Stimulated activated naive CD4-positive, alpha-beta T cell (primary cell): ENCODE results near the gene SLC43A3.
"Not testable (repeated sequence)": the region's sequence is repeated elsewhere in the genome, so short reads cannot be mapped to it uniquely, and the experiment has no call there.

ENCODE experiments used
- DNase-seq, 6 experiments: peaks; one replicate each; lab custom pipeline; 2025; lab: John Stamatoyannopoulos, UW

The SLC43A3 gene

GRCh38 chr11:57405271-57405860 is 21.6 kb downstream of the SLC43A3 start:
- DNase-seq, result no peak

DNA sequence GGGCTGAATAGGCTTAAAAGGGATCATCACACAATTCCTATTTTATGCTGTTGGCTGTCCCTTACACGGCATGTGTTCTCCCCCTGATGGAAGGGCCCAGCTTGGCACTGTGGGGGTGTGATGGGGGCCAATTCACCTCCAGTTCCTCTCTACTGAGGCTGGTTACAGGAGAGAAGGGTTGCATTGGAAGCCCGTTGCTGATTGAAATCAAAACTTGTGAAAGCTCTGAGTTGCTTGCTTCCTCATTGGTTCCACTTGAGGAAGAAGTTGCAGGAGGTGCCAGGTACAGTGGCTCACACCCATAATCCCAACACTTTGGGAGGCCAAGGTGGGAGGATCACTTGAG is 23.1 kb downstream of the SLC43A3 start:
- DNase-seq, result no peak

GRCh38 chr11:57403003-57403801 is 23.7 kb downstream of the SLC43A3 start:
- DNase-seq, result not testable (repeated sequence)

DNA sequence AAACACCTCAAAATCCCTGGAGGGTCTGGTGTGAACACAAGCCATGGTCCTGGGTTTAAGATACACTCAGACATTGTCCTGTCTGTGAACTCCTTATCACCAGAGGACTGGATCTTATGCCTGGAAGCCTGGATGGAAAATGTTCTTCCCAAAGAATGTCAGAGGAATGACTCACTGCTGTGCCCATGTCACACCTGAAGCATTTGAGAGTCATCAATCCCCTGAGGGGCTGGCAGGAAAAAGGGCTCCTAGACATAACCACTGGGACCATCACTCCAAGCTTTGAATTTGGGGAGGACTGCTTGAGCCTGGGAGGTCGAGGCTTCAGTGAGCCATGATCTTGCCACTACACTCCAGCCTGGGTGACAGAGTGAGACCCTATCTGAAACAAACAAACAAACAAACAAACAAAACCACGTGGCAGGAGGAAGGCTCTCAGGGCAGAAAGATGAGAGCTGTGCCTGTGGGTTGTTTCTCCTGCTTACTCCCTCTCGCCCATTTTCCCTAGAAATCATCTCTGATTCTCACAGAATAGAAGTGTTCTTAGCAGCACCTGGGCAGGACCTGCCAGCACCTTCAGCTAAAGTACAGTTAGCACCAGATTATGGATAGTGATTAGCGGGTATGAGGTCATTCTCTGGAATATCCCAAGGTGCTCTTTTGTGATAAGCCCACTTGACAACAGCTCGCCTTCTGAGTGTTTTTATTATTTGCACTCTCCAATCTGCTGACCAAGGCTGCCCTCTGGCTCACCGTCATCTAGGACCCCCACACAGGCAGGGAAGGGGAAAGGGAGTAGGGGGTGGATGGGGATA is 24.5 kb downstream of the SLC43A3 start:
- DNase-seq, result no peak

- no peak for DNase-seq
These were observed 26.8 kb downstream of the SLC43A3 start for GRCh38 chr11:57399972-57400578.

- DNase-seq, result no peak
These were observed 27.7 kb downstream of the SLC43A3 start for GRCh38 chr11:57399221-57399620.

- DNase-seq, result no peak
These were observed 29.4 kb downstream of the SLC43A3 start for GRCh38 chr11:57397394-57397990.

DNA sequence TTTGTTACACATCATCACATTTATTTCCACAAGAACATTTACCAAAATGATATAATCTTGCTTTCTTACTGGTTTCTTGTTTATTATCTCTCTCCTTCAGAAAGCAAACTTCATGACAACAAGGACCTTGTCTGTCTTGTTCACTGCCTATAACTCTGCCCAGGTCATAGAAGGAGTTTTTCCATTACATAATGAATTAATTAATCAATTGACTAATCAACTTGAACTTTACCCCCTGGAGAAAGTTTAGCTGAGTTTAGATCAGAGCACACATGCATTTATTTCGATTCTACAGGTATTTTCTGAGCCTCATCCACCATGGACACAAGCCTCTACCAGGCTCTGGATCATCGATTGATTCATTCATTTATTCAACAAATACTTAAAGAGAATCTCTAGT is 30.2 kb downstream of the SLC43A3 start:
- DNase-seq, result no peak

DNA sequence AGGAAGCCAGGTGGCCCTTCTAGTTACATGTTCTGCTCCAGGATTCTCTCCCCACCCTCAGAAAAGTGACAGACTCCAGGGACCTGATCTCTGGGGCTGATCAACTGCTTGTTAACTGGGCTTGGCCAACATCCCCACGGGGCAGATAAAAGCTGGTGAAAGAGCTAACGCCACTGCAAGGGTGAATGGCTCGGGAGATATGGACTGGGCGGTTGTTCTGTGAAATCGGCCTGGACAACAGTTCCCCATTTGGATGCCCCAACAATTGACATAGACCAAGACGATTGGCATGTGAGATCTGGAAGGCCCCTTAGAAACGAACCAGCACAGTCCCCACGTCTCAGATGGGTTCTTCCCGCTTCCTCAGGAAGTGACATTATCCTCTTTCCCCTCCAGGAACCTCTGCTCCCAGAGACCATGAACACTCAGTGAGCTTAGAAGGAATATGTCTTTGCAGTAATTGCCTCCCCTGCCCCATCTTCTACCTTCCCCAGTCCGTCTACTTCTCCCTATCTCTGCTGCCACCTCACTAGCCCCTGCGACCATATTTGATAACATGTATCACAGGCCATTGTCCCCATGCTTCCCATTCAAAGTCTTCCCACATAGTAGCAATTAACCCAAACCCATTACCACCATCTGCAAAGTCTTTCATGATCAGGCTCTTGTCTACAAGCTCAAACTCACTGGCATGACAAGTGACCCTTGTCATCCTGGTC is 30.9 kb downstream of the SLC43A3 start:
- DNase-seq, result no peak

GRCh38 chr11:57394203-57394965 is 32.5 kb downstream of the SLC43A3 start:
- DNase-seq, result no peak

- DNase-seq, result no peak
These were observed 34.2 kb downstream of the SLC43A3 start for GRCh38 chr11:57392763-57393105.

- DNase-seq, result no peak
These were observed 34.7 kb downstream of the SLC43A3 start for GRCh38 chr11:57392066-57392762.

GRCh38 chr11:57391539-57391938 is 35.4 kb downstream of the SLC43A3 start:
- DNase-seq, result no peak

DNA sequence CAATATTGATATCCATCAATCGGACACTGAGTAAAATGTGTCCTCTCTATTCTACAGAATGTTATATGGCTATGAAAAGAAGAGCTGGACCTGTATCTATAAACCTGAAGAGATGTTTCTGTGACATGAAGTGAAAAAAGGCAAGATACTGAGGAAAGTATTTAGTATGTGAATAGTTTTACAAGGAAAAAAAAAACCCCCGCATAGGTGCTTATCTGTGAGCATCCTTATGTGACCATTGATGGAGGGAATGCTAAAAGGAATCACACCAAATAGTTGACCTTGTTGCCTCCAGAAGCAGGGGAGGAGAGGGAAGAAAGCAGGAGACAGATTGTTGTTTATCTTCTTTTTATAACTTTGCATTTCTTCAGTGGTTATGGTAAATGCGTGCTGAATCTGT is 35.8 kb downstream of the SLC43A3 start:
- DNase-seq, result no peak

GRCh38 chr11:57390535-57390934 is 36.4 kb downstream of the SLC43A3 start, which contains the start of gene PRG2:
Gene PRG2, minus strand, starts transcription at chr11:57390650. Its CDS starts 706 bp downstream, at chr11:57389944.
- no peak for DNase-seq

GRCh38 chr11:57387289-57388030 is 39.5 kb downstream of the SLC43A3 start:
- no peak for DNase-seq

- no peak for DNase-seq
These were observed 40.6 kb downstream of the SLC43A3 start for GRCh38 chr11:57386178-57386940.

GRCh38 chr11:57380975-57381374 is 45.9 kb downstream of the SLC43A3 start, which contains the start of gene PRG3:
Gene PRG3, minus strand, starts transcription at chr11:57381150. Its CDS starts 442 bp downstream, at chr11:57380708.
- no peak for DNase-seq
